ENCODE data around the gene PHF11.
A peak's percentile ranks its signal among the peaks of the same experiment; 100 is the strongest.
"Not testable (repeated sequence)": the region's sequence is repeated elsewhere in the genome, so short reads cannot be mapped to it uniquely, and the experiment has no call there.

The PHF11 gene

GRCh38 chr13:49495783-49496762 lies at the start of gene PHF11:
Gene PHF11 (plus strand): TSS chr13:49495953. CDS start chr13:49496002, 49 bp downstream.
- peak; percentile 88 for DNase-seq (ENCODE audit: low spot score)

DNA sequence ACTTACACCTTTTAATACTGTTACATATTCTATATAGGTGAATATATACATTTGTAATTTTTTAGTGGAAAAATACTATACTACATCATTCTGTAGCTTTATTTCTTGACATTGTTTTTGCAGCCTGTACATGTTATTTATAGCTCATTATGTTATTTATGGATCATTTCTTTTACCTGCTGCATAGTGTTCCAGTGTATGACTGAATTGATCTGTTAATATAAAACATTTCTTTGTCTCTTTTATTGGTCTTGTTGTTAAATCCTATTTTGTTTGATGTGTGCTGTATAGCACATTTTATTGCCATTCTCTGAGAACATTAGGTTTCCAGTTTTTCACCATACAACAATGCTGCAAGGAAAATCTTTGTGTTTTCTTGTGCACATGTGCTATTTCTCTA lies 49.3 kb upstream of the PHF11 start:
- no peak for DNase-seq (ENCODE audit: low spot score)

- no peak for DNase-seq (ENCODE audit: low spot score)
Observed at GRCh38 chr13:49448753-49449152, 47.0 kb upstream of the PHF11 start.

GRCh38 chr13:49450105-49450819 lies 45.5 kb upstream of the PHF11 start:
- DNase-seq (ENCODE audit: low spot score), result no peak

- no peak for DNase-seq (ENCODE audit: low spot score)
Observed at GRCh38 chr13:49452725-49453457, 42.9 kb upstream of the PHF11 start.

- DNase-seq (ENCODE audit: low spot score), result no peak
Observed at GRCh38 chr13:49453465-49453864, 42.3 kb upstream of the PHF11 start.

DNA sequence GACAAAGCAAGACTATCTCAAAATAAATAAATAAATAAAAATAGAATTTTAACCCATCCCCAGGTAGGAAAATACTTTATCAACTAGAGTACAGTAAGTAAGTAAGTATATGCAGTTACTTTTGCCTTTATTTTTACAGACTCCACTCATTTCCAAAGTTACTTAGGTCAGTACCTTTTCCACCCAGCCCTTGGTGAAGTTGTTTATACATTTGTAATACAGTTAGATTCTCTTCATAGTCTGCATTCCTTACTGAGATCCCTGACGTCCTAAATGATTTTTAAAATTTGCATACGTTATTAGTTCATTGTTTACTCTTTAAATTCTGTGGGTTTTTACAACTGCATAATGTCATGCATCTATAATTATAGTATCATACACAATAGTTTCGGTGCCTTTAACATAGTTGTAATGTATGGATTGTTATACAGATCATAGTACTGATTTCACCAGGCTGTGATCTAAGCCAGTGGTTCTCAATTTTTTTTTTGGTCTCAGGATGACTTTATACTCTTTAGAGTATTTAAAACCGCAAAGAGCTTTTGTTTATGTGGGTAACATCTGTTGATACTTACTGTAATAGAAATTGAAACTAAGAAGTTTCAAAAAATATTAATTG lies 41.3 kb upstream of the PHF11 start:
- peak; percentile 14 for DNase-seq (ENCODE audit: low spot score)

GRCh38 chr13:49455007-49455398 lies 40.8 kb upstream of the PHF11 start:
- DNase-seq (ENCODE audit: low spot score), result no peak

DNA sequence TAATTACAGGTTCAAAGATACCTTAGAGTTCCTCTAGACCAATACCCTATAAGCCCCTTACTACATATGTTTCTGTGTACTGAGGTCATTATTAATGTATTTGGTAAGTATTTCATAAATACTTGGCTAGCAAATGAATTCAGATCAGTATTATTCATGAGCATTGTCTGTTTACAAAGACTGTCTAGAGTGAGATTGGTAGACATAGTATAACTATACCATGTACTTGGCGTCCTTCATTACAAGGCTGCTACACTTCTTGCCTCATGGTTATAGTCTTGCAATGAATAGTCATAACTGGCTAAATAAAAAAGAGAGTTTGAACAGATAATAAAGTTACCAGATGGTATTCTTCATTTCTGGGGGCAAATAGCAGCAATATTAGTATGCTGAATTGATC lies 39.6 kb upstream of the PHF11 start:
- no peak for DNase-seq (ENCODE audit: low spot score)

DNA sequence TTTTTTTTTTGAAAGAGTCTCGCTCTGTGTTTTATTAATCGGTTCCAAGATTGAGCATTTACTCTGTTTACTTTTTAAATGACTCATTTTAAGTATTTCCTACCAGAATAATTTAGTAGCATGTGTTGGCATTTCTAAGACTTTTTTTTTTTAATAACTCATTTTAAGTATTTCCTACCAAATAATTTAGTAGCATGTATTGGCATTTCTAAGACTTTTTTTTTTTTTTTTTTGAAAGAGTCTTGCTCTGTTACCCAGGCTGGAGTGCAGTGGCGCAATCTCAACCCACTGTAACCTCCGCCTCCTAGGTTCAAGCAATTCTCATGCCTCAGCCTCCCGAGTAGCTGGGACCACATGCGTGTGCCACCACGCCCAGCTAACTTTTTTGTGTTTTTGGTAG lies 38.5 kb upstream of the PHF11 start:
- no peak for DNase-seq (ENCODE audit: low spot score)

GRCh38 chr13:49459580-49459979 lies 36.2 kb upstream of the PHF11 start:
- DNase-seq (ENCODE audit: low spot score), result no peak

- DNase-seq (ENCODE audit: low spot score), result no peak
Observed at GRCh38 chr13:49464085-49464484, 31.7 kb upstream of the PHF11 start.

- DNase-seq (ENCODE audit: low spot score), result no peak
Observed at GRCh38 chr13:49464621-49465325, 31.0 kb upstream of the PHF11 start.

DNA sequence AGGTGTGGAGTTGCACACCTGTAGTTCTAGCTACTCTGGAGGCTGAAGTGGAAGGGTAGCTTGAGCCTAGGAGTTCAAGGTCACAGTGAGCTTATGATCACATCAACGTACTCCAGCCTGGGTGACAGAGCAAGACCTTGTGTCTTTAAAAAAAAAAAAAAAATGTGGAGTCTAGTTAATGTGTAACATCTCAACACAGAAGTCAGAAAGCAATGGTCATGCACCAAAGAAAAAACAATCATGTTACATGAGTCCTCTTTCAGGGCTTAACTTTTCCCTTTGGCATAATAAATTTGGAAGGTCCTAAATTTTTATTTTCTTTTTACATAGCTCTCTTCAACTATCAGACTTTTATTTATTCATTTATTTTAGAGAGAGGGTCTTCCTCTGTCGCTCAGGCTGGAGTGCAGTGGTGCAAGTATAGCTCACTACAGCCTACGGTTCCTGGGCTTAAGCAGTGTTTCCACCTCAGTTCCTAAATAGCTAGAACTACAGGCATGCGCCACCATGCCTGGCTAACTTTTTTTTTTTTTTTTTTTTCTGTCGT lies 29.4 kb upstream of the PHF11 start:
- no peak for DNase-seq (ENCODE audit: low spot score)

GRCh38 chr13:49472186-49472585 lies 23.6 kb upstream of the PHF11 start:
- no peak for DNase-seq (ENCODE audit: low spot score)

GRCh38 chr13:49476529-49476928 lies 19.2 kb upstream of the PHF11 start:
- DNase-seq (ENCODE audit: low spot score), result no peak

GRCh38 chr13:49481788-49482187 lies 14.0 kb upstream of the PHF11 start:
- DNase-seq (ENCODE audit: low spot score), result no peak

GRCh38 chr13:49488563-49488962 lies 7.2 kb upstream of the PHF11 start:
- DNase-seq (ENCODE audit: low spot score), result no peak

DNA sequence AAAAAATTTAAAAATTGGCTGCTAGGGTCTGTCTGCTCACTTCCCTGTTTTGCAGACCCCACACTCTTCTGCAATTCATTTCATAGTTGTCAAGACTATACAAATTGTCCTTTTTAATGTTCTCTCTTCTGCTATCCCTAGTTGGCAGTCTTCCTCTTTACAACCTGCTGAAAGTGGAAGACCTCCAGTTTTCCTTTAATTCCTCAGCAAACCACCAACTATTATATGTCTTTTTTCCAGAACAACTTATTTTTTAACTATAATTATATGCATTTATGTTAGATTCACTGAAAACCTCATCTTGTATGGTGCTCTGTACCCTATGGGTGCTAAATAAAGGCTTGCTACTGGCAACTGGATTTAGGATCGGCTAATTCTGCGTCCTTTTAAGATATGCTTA lies 1.1 kb upstream of the PHF11 start:
- no peak for DNase-seq (ENCODE audit: low spot score)

- not testable (repeated sequence) for DNase-seq (ENCODE audit: low spot score)
Observed at GRCh38 chr13:49496837-49497236, 1.1 kb downstream of the PHF11 start.

DNA sequence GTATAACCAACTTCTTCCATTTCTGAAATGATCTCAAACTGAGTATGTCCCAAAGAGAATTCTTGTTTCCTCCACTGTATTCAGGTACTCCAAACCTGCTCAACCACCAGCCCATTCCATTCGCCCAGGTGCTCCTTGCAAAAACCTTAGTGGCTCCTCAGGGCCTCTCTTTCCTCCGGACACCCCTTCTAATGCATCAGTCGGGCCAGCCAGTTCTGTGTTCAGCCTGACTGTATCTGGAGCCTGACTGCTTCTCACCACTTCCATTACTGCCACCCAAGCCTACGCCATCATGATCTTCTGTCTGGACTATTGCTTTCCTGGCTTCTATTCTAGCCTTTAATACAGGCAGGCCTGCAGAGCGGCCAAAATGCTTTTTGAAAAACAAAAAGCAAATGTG lies 1.5 kb downstream of the PHF11 start:
- DNase-seq (ENCODE audit: low spot score), result no peak

Data from germinal center (tissue), 1 donor.